Measurements from ENCODE around the gene LDLRAD3.

GRCh38 chr11:36114095-36114494, 170.2 kb downstream of the LDLRAD3 start:
- TF ChIP-seq EZH2 (IDR thresholded peaks at IDR 0.05): no peak
- no peak for TF ChIP-seq YY1 (IDR thresholded peaks at IDR 0.05; ENCODE audit: extremely low read depth, insufficient replicate concordance, low read depth, low read length)
- TF ChIP-seq ZNF274 (IDR thresholded peaks at IDR 0.05; ENCODE audit: low read depth, low read length): no peak
- no peak for TF ChIP-seq POLR2AphosphoS5 (IDR thresholded peaks at IDR 0.05; ENCODE audit: low read depth, low read length)
- no peak for TF ChIP-seq CEBPB (IDR thresholded peaks at IDR 0.05; ENCODE audit: low read depth)
- TF ChIP-seq CTCF (IDR thresholded peaks at IDR 0.05 in 2 of 3, conservative IDR thresholded peaks at IDR 0.05 in 1 of 3; ENCODE audit: borderline replicate concordance in 1 of 3, insufficient read depth in 1 of 3, low read depth in 2 of 3, low read length in 2 of 3): no peak
- TF ChIP-seq JUND (IDR thresholded peaks at IDR 0.05): no peak
- no peak for TF ChIP-seq EGR1 (IDR thresholded peaks at IDR 0.05; ENCODE audit: low read depth)
- no peak for TF ChIP-seq RAD21 (IDR thresholded peaks at IDR 0.05; ENCODE audit: low read depth)
- no peak for TF ChIP-seq POLR2A (IDR thresholded peaks at IDR 0.05; ENCODE audit: borderline replicate concordance, extremely low read depth, insufficient read depth, insufficient read length)
